GM13977 (cell line): ENCODE results near the gene ASH1L.

Source experiments
- DNase-seq: peaks from one replicate; pipeline ENCODE4 v3.0.0; 2012; ENCODE audit warnings: low spot score
- in situ Hi-C: fragments of 300-500 bp; cut with MboI; formaldehyde crosslinking; loops from one replicate; pipeline ENCODE4 v1.12.0; 2022; ENCODE audit warnings: low sequenced_read_pairs, low pct_unique_long_range_greater_than_20kb, mixed read lengths, inconsistent platforms; ENCODE audit not compliant: unreplicated experiment
- TF ChIP-seq, protein P1 (sequence below): IDR thresholded peaks from 2 replicates; pipeline ENCODE4 v1.5.1; 2012; ENCODE audit warnings: mild to moderate bottlenecking, control low read depth; ENCODE audit not compliant: insufficient read depth; ENCODE audit errors: extremely low read depth, missing control alignments

Gene ASH1L

DNA sequence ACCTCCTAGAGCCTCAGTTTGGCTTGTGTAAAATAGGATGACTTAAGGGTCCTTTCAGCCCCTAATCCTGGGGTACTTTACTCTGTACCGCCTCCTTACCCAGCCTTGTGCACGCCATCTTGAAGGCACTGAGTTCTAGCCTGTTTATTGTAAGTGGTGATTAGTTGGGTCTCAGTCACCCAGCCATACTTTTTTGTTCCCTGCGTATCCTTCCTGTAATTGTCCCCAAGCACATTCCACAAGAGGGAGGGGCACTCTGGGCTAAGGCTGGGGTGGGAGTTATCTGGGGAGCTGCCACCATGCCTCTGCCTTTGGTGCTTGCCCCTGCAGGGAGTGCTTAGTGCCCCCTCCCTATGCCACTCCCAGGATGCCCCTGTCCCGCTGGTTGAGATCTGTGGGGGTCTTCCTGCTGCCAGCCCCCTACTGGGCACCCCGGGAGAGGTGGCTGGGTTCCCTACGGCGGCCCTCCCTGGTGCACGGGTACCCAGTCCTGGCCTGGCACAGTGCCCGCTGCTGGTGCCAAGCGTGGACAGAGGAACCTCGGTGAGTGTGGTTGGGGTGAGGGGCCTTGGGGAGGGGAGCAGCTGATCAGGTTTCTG lies 253.1 kb downstream of the ASH1L start:
- in situ Hi-C loops, result no loop called here
- no peak for DNase-seq
- TF ChIP-seq, protein P1, sequence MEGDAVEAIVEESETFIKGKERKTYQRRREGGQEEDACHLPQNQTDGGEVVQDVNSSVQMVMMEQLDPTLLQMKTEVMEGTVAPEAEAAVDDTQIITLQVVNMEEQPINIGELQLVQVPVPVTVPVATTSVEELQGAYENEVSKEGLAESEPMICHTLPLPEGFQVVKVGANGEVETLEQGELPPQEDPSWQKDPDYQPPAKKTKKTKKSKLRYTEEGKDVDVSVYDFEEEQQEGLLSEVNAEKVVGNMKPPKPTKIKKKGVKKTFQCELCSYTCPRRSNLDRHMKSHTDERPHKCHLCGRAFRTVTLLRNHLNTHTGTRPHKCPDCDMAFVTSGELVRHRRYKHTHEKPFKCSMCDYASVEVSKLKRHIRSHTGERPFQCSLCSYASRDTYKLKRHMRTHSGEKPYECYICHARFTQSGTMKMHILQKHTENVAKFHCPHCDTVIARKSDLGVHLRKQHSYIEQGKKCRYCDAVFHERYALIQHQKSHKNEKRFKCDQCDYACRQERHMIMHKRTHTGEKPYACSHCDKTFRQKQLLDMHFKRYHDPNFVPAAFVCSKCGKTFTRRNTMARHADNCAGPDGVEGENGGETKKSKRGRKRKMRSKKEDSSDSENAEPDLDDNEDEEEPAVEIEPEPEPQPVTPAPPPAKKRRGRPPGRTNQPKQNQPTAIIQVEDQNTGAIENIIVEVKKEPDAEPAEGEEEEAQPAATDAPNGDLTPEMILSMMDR, result no peak

DNA sequence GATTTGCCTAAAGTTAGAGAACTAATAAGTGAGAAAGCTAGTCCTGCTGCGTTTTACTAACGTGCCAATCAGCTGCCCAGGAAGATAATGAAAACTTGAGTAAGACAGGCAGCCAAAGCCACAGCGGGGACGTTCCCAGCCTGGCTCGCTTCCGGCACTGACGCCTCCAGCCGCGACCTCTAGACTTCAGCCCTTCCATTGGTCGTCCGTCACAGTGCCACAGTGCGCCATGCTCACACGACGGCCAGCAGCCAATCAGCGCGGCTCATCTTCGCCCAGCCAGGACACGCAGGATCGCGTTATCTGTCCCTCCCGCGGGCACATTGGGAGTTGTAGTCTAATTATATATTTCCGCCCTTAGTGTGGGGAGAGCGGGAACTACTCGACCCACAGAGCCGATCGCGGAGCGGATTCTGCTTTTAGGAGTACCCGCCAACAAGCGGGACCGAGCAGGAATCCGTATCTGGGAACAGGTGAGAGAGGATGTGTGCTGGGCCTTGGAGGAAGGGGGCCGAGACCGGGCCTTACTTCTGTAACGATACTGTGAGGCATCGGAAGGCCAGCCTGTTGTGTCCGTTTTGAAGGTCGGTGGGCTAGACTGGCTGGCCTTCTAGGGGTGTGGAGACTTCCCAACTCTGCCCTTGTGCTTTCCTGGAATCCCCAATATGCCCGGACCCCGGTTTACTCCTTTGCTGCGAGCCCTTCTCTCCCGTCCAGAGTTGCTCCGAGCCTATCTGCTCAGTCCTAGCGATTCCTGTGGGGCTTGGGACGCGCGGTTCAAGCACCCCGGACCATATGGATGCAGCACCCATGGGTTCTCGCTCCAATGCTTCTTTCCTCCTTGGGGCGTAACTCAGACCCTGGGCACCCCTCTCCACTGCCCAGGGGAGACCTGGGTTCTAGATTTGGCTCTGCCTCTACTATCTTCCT lies 253.8 kb downstream of the ASH1L start, which contains the start of gene FDPS:
FDPS (plus strand) TSS at position 374 of the 930 bp plus-strand sequence. CDS start 924 bp downstream, outside the sequence.
- in situ Hi-C loops, result no loop called here
- TF ChIP-seq, protein P1, result no peak
- DNase-seq, result peak; percentile 96

DNA sequence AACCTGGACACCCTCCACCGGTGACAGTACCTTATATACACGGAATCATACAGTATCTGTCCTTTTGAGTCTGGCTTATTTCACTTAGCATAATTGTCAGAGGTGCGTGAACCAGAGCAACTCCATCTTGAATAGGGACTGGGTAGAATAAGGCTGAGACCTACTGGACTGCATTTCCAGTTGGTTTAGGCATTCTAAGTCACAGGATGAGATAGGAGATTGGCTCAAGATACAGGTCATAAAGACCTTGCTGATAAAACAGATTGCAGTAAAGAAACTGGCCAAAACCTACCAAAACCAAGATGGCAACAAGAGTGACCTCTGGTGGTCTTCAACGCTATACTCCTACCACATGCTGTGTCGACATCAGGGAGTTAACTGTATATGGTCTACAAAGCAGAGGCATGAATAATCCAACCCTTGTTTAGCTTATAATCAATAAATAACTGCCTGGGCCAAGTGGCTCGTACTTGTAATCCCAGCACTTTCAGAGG lies 255.3 kb downstream of the ASH1L start:
- TF ChIP-seq, protein P1, result peak; percentile 33
- DNase-seq, result no peak
- in situ Hi-C loops, result no loop called here

DNA sequence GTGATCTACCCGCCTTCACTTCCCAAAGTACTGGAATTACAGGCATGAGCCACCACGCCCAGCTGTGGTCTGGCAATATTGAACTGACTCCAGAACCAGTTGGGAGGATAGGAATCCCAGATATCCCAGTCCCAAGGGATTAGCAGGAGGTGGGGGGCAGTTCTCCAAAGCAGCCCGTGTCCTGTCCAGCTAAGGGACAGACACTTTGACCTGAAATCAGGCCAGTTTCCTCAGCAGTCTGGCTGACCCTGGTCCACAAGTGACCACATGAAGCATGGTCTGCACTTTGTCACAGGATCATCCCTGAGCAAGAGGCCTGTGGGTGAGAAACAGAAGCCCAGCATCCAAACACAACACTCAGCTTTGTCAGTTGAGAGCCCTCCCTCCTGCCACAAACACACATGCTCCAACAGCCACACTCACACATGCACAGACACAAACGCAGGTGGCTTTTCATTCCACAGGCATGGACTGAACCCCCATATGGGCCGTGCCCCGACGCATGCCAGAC lies 256.7 kb downstream of the ASH1L start:
- TF ChIP-seq, protein P1, result no peak
- in situ Hi-C loops, result no loop called here
- no peak for DNase-seq

DNA sequence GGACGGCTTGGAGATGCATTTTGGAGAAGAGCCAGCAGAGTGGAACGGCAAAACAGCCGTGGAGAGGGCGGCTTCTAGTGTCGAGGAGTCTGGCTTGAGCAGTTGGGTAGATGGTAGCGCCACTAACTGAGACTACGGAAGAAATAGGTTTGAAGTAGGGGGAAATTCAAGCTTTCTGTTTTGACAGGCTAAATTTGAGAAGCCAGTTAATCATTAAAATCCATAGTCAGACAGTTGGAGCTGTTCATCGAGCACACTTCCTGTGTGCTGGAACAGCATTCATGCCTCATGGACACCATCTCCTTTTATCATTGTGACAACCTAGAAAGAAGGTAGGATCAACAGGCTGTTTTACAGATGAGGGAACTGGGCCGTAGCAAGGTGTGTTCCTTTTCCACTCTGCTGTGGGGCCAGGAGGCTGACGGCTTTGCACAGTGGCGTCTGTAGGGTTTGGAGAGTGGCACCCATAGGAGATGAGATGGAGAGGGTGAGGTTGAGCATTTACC lies 258.0 kb downstream of the ASH1L start:
- TF ChIP-seq, protein P1, result no peak
- in situ Hi-C loops, result no loop called here
- no peak for DNase-seq

DNA sequence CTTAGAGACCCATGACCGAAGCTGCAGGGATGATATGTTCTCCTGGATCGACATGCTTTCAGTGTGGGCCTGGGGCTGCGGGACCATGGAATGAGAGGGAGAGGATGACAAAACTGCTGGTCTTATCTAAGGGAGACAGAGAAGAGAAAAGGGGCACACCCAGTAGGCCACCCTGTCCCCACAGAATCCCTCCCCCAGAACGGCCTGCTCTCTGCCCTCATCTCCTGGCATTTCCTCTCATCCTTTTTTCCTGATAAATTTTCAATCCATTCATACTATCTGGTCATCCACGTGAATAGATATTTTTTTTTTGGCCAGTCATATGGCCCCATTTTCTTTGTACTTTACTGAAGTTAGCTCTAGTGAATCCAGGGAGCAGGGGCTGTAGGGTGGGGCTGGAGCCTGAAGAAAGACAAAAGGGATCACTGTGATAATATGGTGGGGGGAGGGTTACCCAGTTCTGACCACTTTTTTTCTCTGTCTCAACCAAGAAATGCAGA lies 261.2 kb downstream of the ASH1L start, which contains the start of gene PKLR:
PKLR (minus strand) TSS at position 97 of the 500 bp plus-strand sequence; CDS start at position 54, 43 bp downstream.
- DNase-seq, result no peak
- TF ChIP-seq, protein P1, result no peak
- in situ Hi-C loops, result no loop called here
